SK-N-MC (cell line): ENCODE data around the gene PDXK.

Experiments used
- EZH2 ChIP-seq: fragments of 200-600 bp; sonication (generic); IDR thresholded peaks from one replicate; pipeline ENCODE4 v1.6.1; 2017; ENCODE audit warnings: antibody characterized with exemption
- FOXP2 ChIP-seq: optimal IDR thresholded peaks from 2 replicates; pipeline ENCODE3; 2011; ENCODE audit warnings: mild to moderate bottlenecking, moderate library complexity; ENCODE audit not compliant: insufficient read depth; ENCODE audit errors: extremely low read length, control extremely low read depth
- POLR2AphosphoS5 ChIP-seq: IDR thresholded peaks from 2 replicates; pipeline ENCODE4 v1.6.1; 2012; ENCODE audit warnings: mild to moderate bottlenecking, low read depth, low read length, borderline replicate concordance

DNA sequence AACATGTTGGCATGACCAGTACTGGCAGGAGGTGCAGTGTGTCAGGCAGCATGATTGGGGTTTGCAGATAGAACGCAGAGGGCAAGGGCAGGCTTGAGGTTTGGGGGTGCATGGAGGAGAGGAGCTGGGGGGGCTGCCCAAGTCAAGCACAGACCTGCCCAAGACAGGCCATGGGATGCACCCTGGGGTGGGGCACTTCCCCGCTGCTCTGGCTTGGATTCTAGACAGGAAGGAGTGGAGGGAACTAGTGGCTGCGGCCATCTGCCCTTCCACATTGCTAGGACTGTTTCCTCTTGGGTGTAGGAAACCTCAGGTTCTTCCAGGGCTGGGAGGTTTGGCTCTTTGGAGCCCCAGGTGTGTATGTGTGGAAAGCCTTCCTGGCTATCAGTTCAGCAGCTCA is 3.0 kb downstream of the PDXK start:
- TF ChIP-seq EZH2 (no peak), POLR2AphosphoS5 (no peak), FOXP2 (no peak)
